Heart left ventricle (tissue), 16 donors: Measurements from ENCODE around the gene SMC1B. TPM values are rescaled to one million over a fixed set of nuclear protein-coding genes. Genes with fewer than 3 reads are reported as not detected.

ENCODE experiments used
- ATAC-seq, 4 donors: fragments of 200-7000 bp; cut with Tn5 transposase; one replicate each; pipeline ENCODE4 v1.9.1; 2020 to 2022; ENCODE audit warnings: moderate library complexity in 4 of 4, mild to moderate bottlenecking in 3 of 4, moderate number of reproducible peaks in 1 of 4
- DNase-seq, 5 donors: peaks; one replicate each; pipeline ENCODE4 v3.0.0-alpha.2; 2020
- H3K27ac ChIP-seq, 12 donors: fragments of 200-600 bp; sonication (generic) in 4 of 12; one replicate each; pipeline versions ENCODE4 v1.5.0 to v1.8.0; 2016 to 2022; ENCODE audit warnings: mild to moderate bottlenecking in 2 of 12
- H3K27me3 ChIP-seq, 9 donors: fragments of 200-600 bp; sonication (generic) in 2 of 9; one replicate each; pipeline versions ENCODE4 v1.5.1 to v1.8.0; 2016 to 2022; ENCODE audit warnings: mild to moderate bottlenecking in 3 of 9
- H3K36me3 ChIP-seq, 9 donors: fragments of 200-600 bp; sonication (generic) in 2 of 9; one replicate each; pipeline versions ENCODE4 v1.5.0 to v1.8.0; 2018 to 2022; ENCODE audit warnings: mild to moderate bottlenecking in 2 of 9
- H3K4me1 ChIP-seq, 12 donors: fragments of 200-600 bp; sonication (generic) in 4 of 12; one replicate each; pipeline versions ENCODE4 v1.5.0 to v1.8.0; 2016 to 2022; ENCODE audit warnings: mild to moderate bottlenecking in 3 of 12
- H3K4me3 ChIP-seq, 12 donors: fragments of 200-600 bp; sonication (generic) in 4 of 12; one replicate each; pipeline versions ENCODE4 v1.5.0 to v1.8.0; 2017 to 2022; ENCODE audit warnings: mild to moderate bottlenecking in 9 of 12, moderate library complexity in 4 of 12
- H3K9me3 ChIP-seq, 12 donors: fragments of 200-600 bp; sonication (generic) in 4 of 12; one replicate each; pipeline versions ENCODE4 v1.5.0 to v1.8.0; 2016 to 2022; ENCODE audit warnings: mild to moderate bottlenecking in 1 of 12
- POLR2A ChIP-seq, 2 donors: fragments of 450-650 bp; IDR thresholded peaks; one replicate each; pipeline ENCODE4 v1.6.1; 2017; ENCODE audit warnings: antibody characterized with exemption in 2 of 2, mild to moderate bottlenecking in 2 of 2, moderate library complexity in 2 of 2
- WGBS, 4 donors: extraction: QIAGEN DNeasy Blood & Tissue Kit in 2 of 4; methylation state at CpG; one replicate each; pipeline versions ENCODE4 v1.1.5 to v1.1.7; 2013 to 2018; 5-methylcytosine and 5-hydroxymethylcytosine counted together
- intact Hi-C, 10 donors: fragments of 100-400 bp; cut with DNase I; formaldehyde crosslinking; loops; one replicate each; pipeline versions ENCODE4 v1.11.1 to v1.14.2; 2022
- polyA plus RNA-seq, 2 donors: library from polyadenylated mRNA; stranded (reverse); fragments of 200-250 nt; gene quantifications; one replicate each; pipeline ENCODE4 v1.2.3, GENCODE V29; 2013
- total RNA-seq, 9 donors: library from RNA; depleted of rRNA in 2 of 9; stranded (reverse); fragments of >200 nt in 2 of 9; fragmentation: NEBNext Ultra II Directional in 3 of 9; extraction: Animal tissue kit (Norgen Biotek cat#: 25700) in 3 of 9; gene quantifications; one replicate each; pipeline versions ENCODE4 v1.1.0 to v1.2.4, GENCODE V29; 2016 to 2023
- TF ChIP-seq, protein P1 (sequence below), 12 donors: fragments of 200-600 bp; sonication (generic) in 4 of 12; IDR thresholded peaks; one replicate each; pipeline versions ENCODE4 v1.5.0 to v1.8.0; 2018 to 2022; ENCODE audit warnings: antibody characterized with exemption in 12 of 12, mild to moderate bottlenecking in 5 of 12
- donor health status: ischemic (EF 13 %, LVEDD 7.1; RV severe dilation, severe dysfunction).
- donor health status: healthy with polysubstance abuse.
- donor health status: DM: no; HTN: yes; CAD: no.
- donor health status: DM: no; HTN: no; CAD: no.
- donor health status: ischemic (EF 25% LVEDD 6.9; RV normal size, moderate dysfunction).
- donor health status: ischemic (EF 25% LVEDD 5.7; RV mildly dilated, moderate dysfunction).
- donor health status: healthy.
- donor health status: DM: yes; HTN: yes; CAD: no.
- donor health status: ischemic (EF 35%, LVEDD 5.7; RV mildly dilated, moderate dysfunction).
- donor health status: nonischemic (EF 11% LVEDD 7.7; RV severe dilation, severe dysfunction).
- donor health status: DM: yes; HTN: yes; CAD: no.
- donor health status: PGD.
- donor health status: ischemic (EF 29% LVEDD 5.4; RV normal size, mild dysfunction).
- donor health status: nonischemic (EF 23%, LVEDD 6.1; RV moderate dilation, normal function).

Gene SMC1B
- total and polyA plus RNA-seq, 11 donors, result not detected

DNA sequence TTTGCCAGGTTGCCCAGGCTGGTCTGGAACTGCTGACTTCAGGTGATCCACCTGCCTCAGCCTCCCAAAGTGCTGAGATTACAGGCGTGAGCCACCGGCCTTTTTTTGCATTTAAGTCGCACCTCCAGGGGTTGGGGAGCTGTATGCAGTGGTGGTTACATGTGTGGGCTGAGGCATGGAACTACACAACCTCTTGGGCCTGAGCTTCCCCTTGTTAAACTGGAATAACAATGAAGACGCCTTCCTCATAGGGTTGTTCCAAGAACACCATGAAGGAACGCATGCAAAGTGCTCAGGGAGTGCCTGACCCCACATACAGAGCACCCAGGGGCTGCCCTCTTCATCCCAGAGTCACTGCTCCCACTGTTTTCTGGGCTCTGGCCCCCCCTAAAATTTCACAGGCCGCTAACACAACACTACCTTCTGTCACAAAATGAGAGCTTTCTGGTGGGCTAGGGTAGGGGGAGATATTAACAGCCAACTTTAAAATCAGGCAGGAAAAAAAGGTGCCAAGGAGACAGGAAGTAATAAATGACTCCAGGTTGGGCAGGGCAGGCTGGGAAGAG is 104.9 kb downstream of the SMC1B start:
- ATAC-seq, result no peak
- DNase-seq, result no peak
- no peaks in the 10 kb centered on the region for H3K36me3 ChIP-seq
- no peak overlapping the region for H3K4me3 ChIP-seq
- intact Hi-C loops, result loop anchor here in 2 of 10 donors (2.0 to 5.0 kb wide), 2 partner anchors 24 to 36 kb away; partner anchors contain the start of gene UPK3A (in 1 of the 2)
- TF ChIP-seq, protein P1, sequence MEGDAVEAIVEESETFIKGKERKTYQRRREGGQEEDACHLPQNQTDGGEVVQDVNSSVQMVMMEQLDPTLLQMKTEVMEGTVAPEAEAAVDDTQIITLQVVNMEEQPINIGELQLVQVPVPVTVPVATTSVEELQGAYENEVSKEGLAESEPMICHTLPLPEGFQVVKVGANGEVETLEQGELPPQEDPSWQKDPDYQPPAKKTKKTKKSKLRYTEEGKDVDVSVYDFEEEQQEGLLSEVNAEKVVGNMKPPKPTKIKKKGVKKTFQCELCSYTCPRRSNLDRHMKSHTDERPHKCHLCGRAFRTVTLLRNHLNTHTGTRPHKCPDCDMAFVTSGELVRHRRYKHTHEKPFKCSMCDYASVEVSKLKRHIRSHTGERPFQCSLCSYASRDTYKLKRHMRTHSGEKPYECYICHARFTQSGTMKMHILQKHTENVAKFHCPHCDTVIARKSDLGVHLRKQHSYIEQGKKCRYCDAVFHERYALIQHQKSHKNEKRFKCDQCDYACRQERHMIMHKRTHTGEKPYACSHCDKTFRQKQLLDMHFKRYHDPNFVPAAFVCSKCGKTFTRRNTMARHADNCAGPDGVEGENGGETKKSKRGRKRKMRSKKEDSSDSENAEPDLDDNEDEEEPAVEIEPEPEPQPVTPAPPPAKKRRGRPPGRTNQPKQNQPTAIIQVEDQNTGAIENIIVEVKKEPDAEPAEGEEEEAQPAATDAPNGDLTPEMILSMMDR (IDR thresholded peaks at IDR 0.05), result no peak
- TF ChIP-seq POLR2A (IDR thresholded peaks at IDR 0.05), result no peak
- 88 to 94% (median 91%) methylated on average over 6 of the region's 6 CpGs for WGBS, 4 donors
- no peaks in the 10 kb centered on the region for H3K9me3 ChIP-seq
- H3K4me1 ChIP-seq, result peaks cover 0 to 22% (median 13%) of the 10 kb centered on the region in 12 donors
- H3K27ac ChIP-seq, result no peak overlapping the region
- H3K27me3 ChIP-seq, result no peaks in the 10 kb centered on the region

DNA sequence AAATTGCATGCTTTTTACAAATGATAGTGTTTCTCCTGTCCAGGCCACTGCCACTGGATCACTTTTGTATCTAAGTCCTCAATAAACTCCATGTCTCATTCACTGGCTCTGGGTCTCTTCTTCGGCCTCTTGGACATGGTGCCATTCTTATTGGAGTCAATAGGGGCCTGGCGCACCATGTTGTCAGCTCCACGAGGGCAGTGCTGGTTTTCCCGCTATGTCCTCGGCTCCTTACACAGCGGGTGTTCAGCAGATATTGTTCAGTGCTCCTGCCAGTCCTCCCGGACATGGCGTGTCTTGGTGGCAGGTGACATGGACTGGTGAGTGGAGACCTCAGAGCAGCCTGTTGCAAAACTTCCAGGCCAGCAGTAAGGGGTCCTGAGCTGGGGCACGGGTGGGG is 107.3 kb downstream of the SMC1B start:
- H3K27ac ChIP-seq, result no peak overlapping the region
- no peak overlapping the region for H3K4me3 ChIP-seq
- no peaks in the 10 kb centered on the region for H3K9me3 ChIP-seq
- intact Hi-C loops, result loop anchor here in 1 of 10 donors (5.0 kb wide), 1 partner anchor 34 kb away; no protein-coding TSS in a partner anchor
- H3K36me3 ChIP-seq, result no peaks in the 10 kb centered on the region
- 90 to 92% (median 91%) methylated on average over 9 of the region's 9 CpGs for WGBS, 4 donors
- DNase-seq (no peak), ATAC-seq (no peak)
- H3K27me3 ChIP-seq, result no peaks in the 10 kb centered on the region
- TF ChIP-seq, protein P1 (IDR thresholded peaks at IDR 0.05), result no peak
- TF ChIP-seq POLR2A (IDR thresholded peaks at IDR 0.05), result no peak
- peaks cover 0 to 17% (median 9%) of the 10 kb centered on the region in 12 donors for H3K4me1 ChIP-seq

- Histone ChIP-seq H3K36me3 (no peaks in the 10 kb centered on the region), H3K27me3 (no peaks in the 10 kb centered on the region), H3K4me1 (peaks cover 0 to 12% (median 5%) of the 10 kb centered on the region in 12 donors), H3K4me3 (no peak overlapping the region), H3K27ac (no peak overlapping the region), H3K9me3 (no peaks in the 10 kb centered on the region)
- DNase-seq (no peak), ATAC-seq (no peak)
- intact Hi-C loops, result loop anchor here in 1 of 10 donors (5.0 kb wide), 1 partner anchor 33 kb away; no protein-coding TSS in a partner anchor
- no peak for TF ChIP-seq POLR2A (IDR thresholded peaks at IDR 0.05)
- TF ChIP-seq, protein P1 (IDR thresholded peaks at IDR 0.05), result no peak
- 78 to 85% (median 83%) methylated on average over 6 of the region's 6 CpGs for WGBS, 4 donors
These were observed 107.8 kb downstream of the SMC1B start for GRCh38 chr22:45305456-45306075.

DNA sequence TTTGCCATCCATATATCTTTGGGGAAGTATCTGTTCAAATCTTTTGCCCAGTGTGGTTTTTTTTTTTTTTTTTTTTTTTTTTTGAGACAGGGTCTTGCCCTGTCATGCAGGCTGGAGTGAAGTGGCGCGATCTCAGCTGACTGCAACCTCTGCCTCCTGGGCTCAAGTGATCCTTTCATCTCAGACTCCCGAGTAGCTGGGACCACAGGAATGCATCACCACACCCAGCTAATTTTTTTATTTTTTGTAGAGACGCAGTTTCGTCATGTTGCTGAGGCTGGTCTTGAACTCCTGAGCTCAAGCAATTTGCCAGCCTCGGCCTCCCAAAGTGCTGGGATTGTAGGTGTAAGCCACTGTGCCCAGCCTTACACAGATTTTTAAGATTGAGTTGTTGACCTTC is 108.4 kb downstream of the SMC1B start:
- Histone ChIP-seq H3K4me1 (peaks cover 0 to 8% (median 2%) of the 10 kb centered on the region in 12 donors), H3K27ac (no peak overlapping the region), H3K4me3 (no peak overlapping the region), H3K27me3 (no peaks in the 10 kb centered on the region), H3K9me3 (no peaks in the 10 kb centered on the region), H3K36me3 (no peaks in the 10 kb centered on the region)
- intact Hi-C loops, result loop anchor here in 1 of 10 donors (5.0 kb wide), 1 partner anchor 33 kb away; no protein-coding TSS in a partner anchor
- DNase-seq (no peak), ATAC-seq (no peak)
- TF ChIP-seq POLR2A (IDR thresholded peaks at IDR 0.05), result no peak
- TF ChIP-seq, protein P1 (IDR thresholded peaks at IDR 0.05), result no peak
- WGBS, 4 donors, result 85 to 88% (median 88%) methylated on average over 6 of the region's 6 CpGs
